ENCODE data around the gene KLHL6. TPM values are rescaled to one million over a fixed set of nuclear protein-coding genes. Genes with fewer than 3 reads are reported as not detected.
A peak's percentile ranks its signal among the peaks of the same experiment; 100 is the strongest.
"Not testable (repeated sequence)": the region's sequence is repeated elsewhere in the genome, so short reads cannot be mapped to it uniquely, and the experiment has no call there.

Gene KLHL6
- total RNA-seq, 1 donor from 2014 or later, result under 0.01 TPM

- DNase-seq (ENCODE audit: low read depth), result no peak
These were observed 22.7 kb downstream of the KLHL6 start for GRCh38 chr3:183532620-183533411.

- no peak for DNase-seq (ENCODE audit: low read depth)
These were observed 25.8 kb downstream of the KLHL6 start for GRCh38 chr3:183529717-183530116.

- DNase-seq (ENCODE audit: low read depth), result no peak
These were observed 26.3 kb downstream of the KLHL6 start for GRCh38 chr3:183529185-183529584.

- DNase-seq (ENCODE audit: low read depth), result not testable (repeated sequence)
These were observed 26.7 kb downstream of the KLHL6 start for GRCh38 chr3:183528758-183529157.

GRCh38 chr3:183527428-183528379, 27.8 kb downstream of the KLHL6 start:
- DNase-seq (ENCODE audit: low read depth), result no peak

GRCh38 chr3:183526838-183527427, 28.6 kb downstream of the KLHL6 start:
- DNase-seq (ENCODE audit: low read depth), result no peak

GRCh38 chr3:183524476-183524875, 31.0 kb downstream of the KLHL6 start:
- DNase-seq (ENCODE audit: low read depth), result no peak

- DNase-seq (ENCODE audit: low read depth), result peak; percentile 59
These were observed 34.6 kb downstream of the KLHL6 start for GRCh38 chr3:183520741-183521556.

GRCh38 chr3:183520295-183520694, 35.2 kb downstream of the KLHL6 start:
- not testable (repeated sequence) for DNase-seq (ENCODE audit: low read depth)

- DNase-seq (ENCODE audit: low read depth), result no peak
These were observed 35.6 kb downstream of the KLHL6 start for GRCh38 chr3:183519891-183520290.

- no peak for DNase-seq (ENCODE audit: low read depth)
These were observed 36.8 kb downstream of the KLHL6 start for GRCh38 chr3:183518491-183519251.

GRCh38 chr3:183517607-183518006, 37.9 kb downstream of the KLHL6 start:
- DNase-seq (ENCODE audit: low read depth), result no peak

GRCh38 chr3:183515968-183516851, 39.3 kb downstream of the KLHL6 start:
- DNase-seq (ENCODE audit: low read depth), result no peak

GRCh38 chr3:183514021-183514420, 41.5 kb downstream of the KLHL6 start:
- DNase-seq (ENCODE audit: low read depth), result no peak

GRCh38 chr3:183513046-183513706, 42.3 kb downstream of the KLHL6 start:
- DNase-seq (ENCODE audit: low read depth), result no peak

GRCh38 chr3:183511286-183512131, 44.0 kb downstream of the KLHL6 start:
- DNase-seq (ENCODE audit: low read depth), result not testable (repeated sequence)

- no peak for DNase-seq (ENCODE audit: low read depth)
These were observed 46.7 kb downstream of the KLHL6 start for GRCh38 chr3:183508821-183509220.

GRCh38 chr3:183507551-183507950, 48.0 kb downstream of the KLHL6 start:
- no peak for DNase-seq (ENCODE audit: low read depth)
